DND-41 (cell line): ENCODE measurements around the gene NKD1.

Experiments used
- ATAC-seq: fragments of 200-7000 bp; cut with Tn5 transposase; 3 replicates; pipeline ENCODE4 v1.9.1; 2021; ENCODE audit warnings: low read depth; ENCODE audit not compliant: insufficient read depth
- DNase-seq: peaks from one replicate; pipeline ENCODE4 v3.0.0-alpha.2; 2020
- H2AFZ ChIP-seq: 2 replicates; pipeline ENCODE4 v1.6.0; 2012; ENCODE audit warnings: low read depth, low read length
- H3K27ac ChIP-seq: 2 replicates; pipeline ENCODE4 v1.5.1; 2012; ENCODE audit warnings: low read length, inconsistent platforms
- H3K27me3 ChIP-seq: fragments of 200-600 bp; sonication (generic); 2 replicates; pipeline ENCODE4 v1.6.0; 2012; ENCODE audit warnings: low read length, mild to moderate bottlenecking, inconsistent platforms; ENCODE audit not compliant: insufficient read depth, poor library complexity
- H3K36me3 ChIP-seq: 2 replicates; pipeline ENCODE4 v1.5.1; 2012; ENCODE audit warnings: low read length, inconsistent platforms; ENCODE audit not compliant: insufficient read depth
- H3K4me1 ChIP-seq: 2 replicates; pipeline ENCODE4 v1.5.1; 2012; ENCODE audit warnings: mild to moderate bottlenecking, low read length; ENCODE audit not compliant: insufficient read depth
- H3K4me2 ChIP-seq: 2 replicates; pipeline ENCODE4 v1.6.0; 2012; ENCODE audit warnings: mild to moderate bottlenecking, moderate library complexity, low read length, inconsistent platforms; ENCODE audit not compliant: insufficient read depth
- H3K4me3 ChIP-seq, 2 experiments: fragments of 200-600 bp in 1 of 2; shearing (Covaris generic) in 1 of 2; 2 replicates each; pipeline ENCODE4 v1.5.1; 2012 to 2016; ENCODE audit warnings: inconsistent platforms in 2 of 2, low read length in 2 of 2, mild to moderate bottlenecking in 2 of 2, low read depth in 1 of 2, moderate library complexity in 1 of 2
- H3K79me2 ChIP-seq: 2 replicates; pipeline ENCODE4 v1.6.0; 2012; ENCODE audit warnings: low read length, inconsistent platforms; ENCODE audit not compliant: insufficient read depth
- H3K9ac ChIP-seq: 2 replicates; pipeline ENCODE4 v1.6.0; 2012; ENCODE audit warnings: low read depth, mild to moderate bottlenecking, inconsistent platforms, low read length, moderate library complexity
- H3K9me3 ChIP-seq: 2 replicates; pipeline ENCODE4 v1.5.1; 2012; ENCODE audit warnings: low read length, moderate library complexity, mild to moderate bottlenecking, inconsistent platforms; ENCODE audit not compliant: insufficient read depth, severe bottlenecking
- H4K20me1 ChIP-seq: 2 replicates; pipeline ENCODE4 v1.6.0; 2012; ENCODE audit warnings: low read length; ENCODE audit not compliant: insufficient read depth
- CTCF ChIP-seq: IDR thresholded peaks from 2 replicates; pipeline ENCODE4 v1.5.1; 2012; ENCODE audit warnings: borderline replicate concordance, low read length, moderate library complexity, mild to moderate bottlenecking; ENCODE audit not compliant: poor library complexity, severe bottlenecking; ENCODE audit errors: extremely low read depth
- EZH2 ChIP-seq: IDR thresholded peaks from 3 replicates; pipeline ENCODE4 v1.6.1; 2012; ENCODE audit warnings: borderline replicate concordance, low read depth, mild to moderate bottlenecking, moderate library complexity, low read length, inconsistent platforms; ENCODE audit not compliant: severe bottlenecking

NKD1 gene

GRCh38 chr16:50613281-50613963 lies 65.2 kb downstream of the NKD1 start:
- no peak overlapping the region for H3K27ac ChIP-seq
- DNase-seq, result no peak
- H3K36me3 ChIP-seq, result no peaks in the 10 kb centered on the region
- no peak overlapping the region for H3K4me2 ChIP-seq
- no peak for ATAC-seq
- no peaks in the 10 kb centered on the region for H3K79me2 ChIP-seq
- no peak overlapping the region for H2AFZ ChIP-seq
- TF ChIP-seq CTCF (no peak), EZH2 (no peak)
- no peaks in the 10 kb centered on the region for H3K4me1 ChIP-seq
- H4K20me1 ChIP-seq, result no peaks in the 10 kb centered on the region; the same call in 1 of the 2 replicates
- no peaks in the 10 kb centered on the region for H3K9me3 ChIP-seq
- H3K27me3 ChIP-seq, result peaks cover 8% of the 10 kb centered on the region
- no peak overlapping the region for H3K9ac ChIP-seq
- no peak overlapping the region for H3K4me3 ChIP-seq

- H3K4me2 ChIP-seq, result no peak overlapping the region
- H3K4me1 ChIP-seq, result no peaks in the 10 kb centered on the region
- no peak overlapping the region for H3K9ac ChIP-seq
- no peak overlapping the region for H3K27ac ChIP-seq
- H3K36me3 ChIP-seq, result no peaks in the 10 kb centered on the region
- ATAC-seq (no peak), DNase-seq (no peak)
- peaks cover 8% of the 10 kb centered on the region for H3K27me3 ChIP-seq
- no peaks in the 10 kb centered on the region for H3K79me2 ChIP-seq
- H2AFZ ChIP-seq, result no peak overlapping the region
- H3K9me3 ChIP-seq, result no peaks in the 10 kb centered on the region
- H3K4me3 ChIP-seq, result no peak overlapping the region
- no peaks in the 10 kb centered on the region; the same call in 1 of the 2 replicates for H4K20me1 ChIP-seq
- TF ChIP-seq CTCF, result no peak
- TF ChIP-seq EZH2, result no peak
These were observed 65.8 kb downstream of the NKD1 start for GRCh38 chr16:50613964-50614474.

- Histone ChIP-seq H3K9ac (no peak overlapping the region), H4K20me1 (no peaks in the 10 kb centered on the region; the same call in 1 of the 2 replicates), H3K4me2 (no peak overlapping the region), H3K4me1 (no peaks in the 10 kb centered on the region), H3K4me3 (no peak overlapping the region), H3K27ac (no peak overlapping the region), H3K9me3 (no peaks in the 10 kb centered on the region), H2AFZ (no peak overlapping the region), H3K36me3 (no peaks in the 10 kb centered on the region), H3K27me3 (peaks cover 8% of the 10 kb centered on the region), H3K79me2 (no peaks in the 10 kb centered on the region)
- no peak for TF ChIP-seq CTCF
- TF ChIP-seq EZH2, result no peak
- ATAC-seq (no peak), DNase-seq (no peak)
These were observed 66.9 kb downstream of the NKD1 start for GRCh38 chr16:50614955-50615724.
